OCI-M2 (cell line): ENCODE results near the gene MYADML2.

ENCODE experiments used
- DNase-seq: peaks from one replicate; lab custom pipeline; 2025; ENCODE audit not compliant: unreplicated experiment; lab: John Stamatoyannopoulos, UW

Gene MYADML2

GRCh38 chr17:81912441-81913309 is 34.4 kb downstream of the MYADML2 start:
- DNase-seq = no peak

GRCh38 chr17:81911969-81912368 is 35.1 kb downstream of the MYADML2 start:
- DNase-seq = no peak

- no peak for DNase-seq
Measured at GRCh38 chr17:81911277-81911961, 35.6 kb downstream of the MYADML2 start, which contains the start of gene PCYT2. Gene PCYT2, minus strand, starts transcription at chr17:81911399. Its CDS starts 44 bp downstream, at chr17:81911355.

DNA sequence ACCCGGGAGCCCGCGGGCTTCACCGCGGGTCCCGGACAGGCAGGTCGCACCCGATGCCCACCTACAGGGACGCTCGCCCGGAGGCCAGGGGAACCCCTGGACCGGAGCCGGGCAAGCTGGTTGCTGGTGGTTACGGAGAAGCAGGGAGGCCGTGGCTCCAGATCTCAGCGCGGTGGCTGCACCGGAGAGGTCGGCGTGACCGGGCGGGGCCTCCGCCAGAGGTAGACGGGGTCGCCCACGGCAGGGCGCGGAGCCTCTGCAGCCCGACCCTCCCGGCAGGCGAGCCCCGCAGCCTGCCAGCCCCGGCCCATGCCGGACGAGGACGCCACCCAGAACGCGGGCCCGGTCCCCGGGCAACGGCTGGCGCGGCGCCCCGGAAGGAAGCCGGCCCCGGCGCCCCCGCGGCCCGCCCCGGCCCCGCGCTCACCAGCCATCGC is 36.2 kb downstream of the MYADML2 start:
- no peak for DNase-seq

DNA sequence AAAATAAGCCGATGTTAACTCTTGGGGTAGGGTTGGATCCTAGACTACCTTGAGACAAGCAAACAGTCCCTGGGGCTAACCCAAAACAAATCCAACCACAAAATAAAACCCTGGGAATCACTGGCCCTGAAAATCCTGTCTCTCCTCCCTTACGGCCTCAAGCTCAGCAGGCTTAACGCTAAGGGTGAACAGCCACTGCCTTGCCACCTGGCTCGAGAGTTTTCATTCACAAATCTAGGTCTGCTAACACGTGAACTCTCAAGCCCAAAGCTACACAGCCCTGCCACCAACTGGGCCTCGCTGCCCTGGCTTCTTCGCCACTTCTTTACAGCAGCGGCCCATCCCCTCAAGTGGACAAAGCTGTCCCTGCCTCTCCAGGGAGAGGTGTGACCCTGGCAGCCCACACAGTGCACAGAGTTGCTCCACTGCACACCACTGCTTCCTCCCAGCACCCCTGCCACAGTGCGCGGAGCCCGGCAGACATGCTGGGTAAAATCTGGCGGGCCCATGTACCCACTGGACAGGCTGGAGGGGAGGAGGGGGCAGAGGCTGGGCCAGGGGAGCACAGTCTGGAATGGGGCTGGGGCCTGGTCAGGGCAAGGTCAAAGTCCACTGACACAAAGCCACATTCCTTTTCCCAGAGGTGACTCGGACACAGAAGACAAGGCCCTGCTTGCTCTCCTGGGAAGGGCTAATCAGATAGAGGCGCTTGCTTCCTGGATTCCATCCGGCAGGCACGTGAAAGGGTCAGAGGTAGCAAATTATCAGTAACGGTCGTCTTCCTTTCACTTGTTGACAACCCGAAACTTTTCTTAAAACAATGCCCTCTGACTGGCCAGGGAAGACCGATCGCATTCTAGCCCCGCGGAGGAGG is 36.8 kb downstream of the MYADML2 start:
- no peak for DNase-seq

- DNase-seq = no peak
Measured at GRCh38 chr17:81909231-81909630, 37.8 kb downstream of the MYADML2 start.

- DNase-seq = no peak
Measured at GRCh38 chr17:81908793-81909192, 38.2 kb downstream of the MYADML2 start.

GRCh38 chr17:81907219-81908145 is 39.6 kb downstream of the MYADML2 start:
- DNase-seq = no peak

GRCh38 chr17:81906476-81907218 is 40.4 kb downstream of the MYADML2 start:
- no peak for DNase-seq

DNA sequence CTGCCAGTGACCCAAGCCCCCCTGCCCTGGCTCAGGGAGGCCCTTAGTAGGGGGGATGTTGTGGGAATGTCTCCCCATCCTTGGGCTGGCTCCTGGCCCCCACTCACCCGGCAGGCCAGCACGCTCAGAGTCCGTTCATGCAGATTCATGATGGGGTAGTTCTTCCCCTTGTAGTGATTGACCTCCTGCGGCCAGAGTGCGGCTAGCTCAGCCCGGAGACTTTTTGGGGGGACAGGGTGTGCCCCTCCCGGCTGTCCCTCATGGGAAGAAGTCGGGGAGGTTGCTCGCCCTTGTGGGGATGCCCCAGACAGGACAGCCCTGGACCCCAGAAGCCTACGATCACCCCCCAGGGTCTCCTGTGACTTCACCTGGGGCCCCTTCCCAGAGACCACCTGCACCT is 41.0 kb downstream of the MYADML2 start:
- no peak for DNase-seq

DNA sequence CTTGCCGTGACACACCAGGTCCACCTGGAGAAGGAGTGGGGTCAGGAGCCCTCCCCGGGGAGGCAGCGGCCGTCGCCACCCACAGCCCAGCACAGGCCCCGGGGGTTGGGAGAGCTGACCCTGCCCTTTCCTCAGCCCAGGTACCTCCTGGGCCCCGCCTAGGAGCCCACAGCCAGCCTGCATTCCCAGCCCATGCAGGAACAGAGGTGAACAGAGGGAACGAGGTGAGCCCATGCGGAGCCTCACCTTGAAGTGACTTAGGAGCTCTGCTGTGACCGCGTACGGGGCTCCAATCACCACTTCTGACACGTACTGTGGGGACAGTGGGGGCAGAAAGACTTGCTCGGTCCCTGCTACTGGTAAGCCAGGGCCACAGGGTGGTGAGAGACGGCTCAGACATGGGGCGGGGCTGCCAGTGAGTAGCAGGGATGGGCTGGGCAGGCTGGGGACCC is 41.6 kb downstream of the MYADML2 start:
- DNase-seq = no peak

DNA sequence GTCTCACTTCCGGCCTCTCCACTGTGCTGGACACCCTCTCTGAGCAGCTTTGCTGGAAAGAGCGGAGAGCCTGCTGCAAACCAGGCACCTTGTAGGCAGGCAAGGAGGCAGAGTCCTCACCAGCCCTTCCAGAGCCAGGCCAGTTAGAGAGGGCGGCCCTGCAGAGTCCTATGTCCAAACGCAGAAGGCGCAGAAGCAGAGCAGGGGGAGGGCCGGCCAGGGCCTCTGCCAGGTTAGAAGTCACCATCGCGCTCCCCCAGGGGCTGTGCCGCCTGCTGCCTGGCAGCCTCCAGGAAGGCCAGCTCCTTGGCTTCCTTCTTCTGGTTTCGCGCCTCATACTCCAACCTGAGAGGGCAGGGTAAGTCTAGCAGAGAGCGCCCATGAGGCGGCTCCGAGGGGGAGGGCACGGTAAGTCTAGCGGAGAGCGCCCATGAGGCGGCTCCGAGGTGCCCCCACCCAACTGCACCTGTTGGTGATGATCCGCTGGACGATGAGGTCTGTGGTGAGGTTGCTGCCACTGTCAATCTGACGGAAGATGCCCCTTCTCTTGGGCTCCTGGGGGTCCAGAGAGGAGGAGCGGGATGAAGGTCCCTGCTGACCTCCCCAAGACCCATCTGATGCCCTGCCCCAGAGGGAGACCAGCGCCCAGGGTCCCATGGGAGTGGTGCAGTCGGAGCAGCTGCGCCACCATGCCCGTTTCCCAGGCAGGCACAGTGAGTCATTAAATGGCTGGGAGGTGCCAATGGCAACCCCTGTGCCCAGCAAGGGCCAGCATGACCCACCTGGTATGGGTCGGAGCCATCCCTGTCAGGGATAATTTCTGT is 42.2 kb downstream of the MYADML2 start:
- DNase-seq = no peak

GRCh38 chr17:81903896-81904599 is 43.0 kb downstream of the MYADML2 start:
- no peak for DNase-seq

GRCh38 chr17:81903415-81903831 is 43.6 kb downstream of the MYADML2 start:
- no peak for DNase-seq

DNA sequence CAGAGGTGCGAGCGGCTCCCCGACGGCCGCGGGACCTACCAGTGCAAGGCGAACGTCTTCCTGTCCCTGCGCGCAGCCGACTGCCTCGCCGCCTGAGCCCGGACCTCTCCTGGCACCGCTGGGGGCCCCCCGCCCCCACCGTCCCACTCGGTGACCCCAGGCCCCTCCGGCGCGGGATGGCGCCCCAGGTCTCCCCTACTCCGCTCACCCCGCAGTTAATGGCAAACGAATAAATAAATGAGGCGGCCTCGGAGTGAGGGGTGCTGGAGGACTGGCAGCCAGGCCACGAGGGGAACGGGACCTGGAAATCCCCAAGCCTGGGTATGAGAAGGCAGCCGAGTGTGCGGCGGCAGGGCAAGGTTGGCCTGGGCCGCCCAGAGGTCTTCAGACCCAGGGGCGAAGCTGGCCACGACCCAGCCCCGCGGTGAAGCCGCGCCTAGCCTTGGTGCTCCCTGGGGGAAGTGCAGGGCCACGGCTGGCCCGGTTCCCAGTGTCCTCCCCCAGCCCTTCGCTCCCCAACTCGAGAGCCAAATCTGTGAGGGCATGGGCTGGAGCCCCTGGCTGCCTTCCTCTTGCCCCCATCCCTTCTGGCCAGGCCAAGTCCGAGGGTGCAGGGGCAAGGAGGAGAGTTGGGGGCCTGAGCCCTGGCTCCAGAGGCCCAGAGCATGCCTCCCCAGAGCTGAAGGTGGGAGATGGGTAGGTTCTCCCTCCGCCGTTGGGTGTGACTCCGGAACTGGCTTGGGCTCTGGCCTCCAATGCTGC is 44.2 kb downstream of the MYADML2 start:
- DNase-seq = no peak

- no peak for DNase-seq
Measured at GRCh38 chr17:81902023-81902652, 44.9 kb downstream of the MYADML2 start, which contains the start of gene NPB. Gene NPB, plus strand, starts transcription at chr17:81902238. Its CDS starts 40 bp downstream, at chr17:81902278.
